ACHN (cell line): ENCODE data around the gene SPATA24.
"Not testable (repeated sequence)": the region's sequence is repeated elsewhere in the genome, so short reads cannot be mapped to it uniquely, and the experiment has no call there.

Experiments used
- DNase-seq: peaks from one replicate; pipeline ENCODE4 v3.0.0-alpha.2; 2015
- in situ Hi-C: cut with HindIII; loops from 2 replicates; pipeline ENCODE4 v1.10.0; 2017; ENCODE audit warnings: low sequenced_read_pairs, low pct_ligation_motif_present, low pct_unique_long_range_greater_than_20kb

The SPATA24 gene

GRCh38 chr5:139371482-139372435, 32.1 kb downstream of the SPATA24 start:
- in situ Hi-C loops = no loop called here
- DNase-seq = no peak

- in situ Hi-C loops = no loop called here
These were observed 34.7 kb downstream of the SPATA24 start for GRCh38 chr5:139369181-139369580.

GRCh38 chr5:139368613-139369012, 35.3 kb downstream of the SPATA24 start:
- DNase-seq = peak; percentile 7
- in situ Hi-C loops = no loop called here

More at GRCh38 chr5:139369181-139369580, 34.7 kb downstream of the SPATA24 start:
- DNase-seq = no peak

- no peak for DNase-seq
- in situ Hi-C loops = no loop called here
These were observed 39.4 kb downstream of the SPATA24 start for GRCh38 chr5:139364466-139364865.

DNA sequence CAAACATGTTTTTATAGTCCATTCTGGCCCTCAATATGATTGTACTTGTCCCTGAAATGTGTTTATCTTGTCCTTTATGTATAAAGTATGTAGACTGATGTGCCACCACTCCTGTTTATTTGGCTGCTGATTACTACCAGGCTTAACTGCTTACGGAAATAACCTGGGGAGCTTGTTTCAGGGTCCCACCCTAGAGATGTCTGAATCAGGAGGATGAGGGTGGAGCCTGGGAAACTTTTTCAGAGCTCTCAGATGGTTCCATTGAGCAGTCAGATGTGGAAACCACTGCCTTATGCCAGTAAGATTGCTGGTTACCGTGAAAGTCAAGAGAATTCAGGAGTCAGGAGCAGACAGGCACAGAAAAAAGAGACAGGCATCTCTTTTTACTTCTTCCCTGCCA, 40.0 kb downstream of the SPATA24 start:
- no peak for DNase-seq
- in situ Hi-C loops = no loop called here

- in situ Hi-C loops = no loop called here
- no peak for DNase-seq
These were observed 42.0 kb downstream of the SPATA24 start for GRCh38 chr5:139361835-139362429.

GRCh38 chr5:139360384-139360783, 43.5 kb downstream of the SPATA24 start:
- no peak for DNase-seq
- in situ Hi-C loops = no loop called here

GRCh38 chr5:139358064-139358463, 45.8 kb downstream of the SPATA24 start:
- in situ Hi-C loops = no loop called here

GRCh38 chr5:139355900-139356299, 48.0 kb downstream of the SPATA24 start:
- in situ Hi-C loops = not testable (repeated sequence)

More at GRCh38 chr5:139358064-139358463, 45.8 kb downstream of the SPATA24 start:
- no peak for DNase-seq

GRCh38 chr5:139354186-139354585, 49.7 kb downstream of the SPATA24 start:
- in situ Hi-C loops = no loop called here
- no peak for DNase-seq

More at GRCh38 chr5:139355900-139356299, 48.0 kb downstream of the SPATA24 start:
- DNase-seq = not testable (repeated sequence)

DNA sequence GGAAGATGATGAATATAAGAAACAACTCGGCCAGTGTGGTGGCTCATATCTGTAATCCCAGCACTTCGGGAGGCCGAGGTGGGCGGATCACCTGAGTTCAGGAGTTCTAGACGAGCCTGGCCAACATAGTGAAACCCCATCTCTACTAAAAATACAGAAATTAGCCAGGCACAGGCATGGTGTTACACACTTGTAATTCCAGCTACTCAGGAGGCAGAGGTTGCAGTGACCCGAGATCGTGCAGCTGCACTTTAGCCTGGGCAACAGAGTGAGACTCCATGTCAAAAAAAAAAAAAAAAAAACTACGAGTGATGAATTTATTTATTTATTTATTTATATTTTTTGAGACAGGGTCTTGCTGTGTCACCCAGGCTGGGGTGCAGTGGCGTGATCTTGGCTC, 56.0 kb downstream of the SPATA24 start:
- DNase-seq, in situ Hi-C loops: not testable (repeated sequence)
